Dendritic cell treated with granulocyte-macrophage colony-stimulating factor and Interleukin-4, amounts not matched to agents 40 ng/mL and 50 ng/mL, for 4 days (primary cell): ENCODE measurements around the gene ACER2.

Experiments used
- H3K27ac Mint-ChIP-seq: one replicate; pipeline ENCODE4 v1.8.0; 2022; ENCODE audit warnings: mild to moderate bottlenecking, mixed read lengths
- H3K27me3 Mint-ChIP-seq: one replicate; pipeline ENCODE4 v1.8.0; 2022; ENCODE audit warnings: mild to moderate bottlenecking, mixed read lengths
- H3K36me3 Mint-ChIP-seq: one replicate; pipeline ENCODE4 v1.8.0; 2022; ENCODE audit warnings: low read depth, mixed read lengths
- H3K4me1 Mint-ChIP-seq: one replicate; pipeline ENCODE4 v1.8.0; 2022; ENCODE audit warnings: low read depth, mixed read lengths
- H3K4me3 Mint-ChIP-seq: one replicate; pipeline ENCODE4 v1.8.0; 2022; ENCODE audit warnings: mild to moderate bottlenecking, moderate library complexity, mixed read lengths
- H3K9me3 Mint-ChIP-seq: one replicate; pipeline ENCODE4 v1.8.0; 2022; ENCODE audit warnings: mixed read lengths
- intact Hi-C: fragments of 100-400 bp; cut with micrococcal nuclease; formaldehyde crosslinking; loops from one replicate; pipeline ENCODE4 v1.15.0; 2022

Gene ACER2

GRCh38 chr9:19470981-19471650 is 62.3 kb downstream of the ACER2 start:
- H3K27me3 Mint-ChIP-seq: peaks cover 6% of the 10 kb centered on the region

GRCh38 chr9:19471737-19472648 is 63.2 kb downstream of the ACER2 start:
- Mint-ChIP-seq H3K9me3 (no peaks in the 10 kb centered on the region), H3K36me3 (no peaks in the 10 kb centered on the region), H3K27me3 (peaks cover 6% of the 10 kb centered on the region), H3K27ac (no peak overlapping the region), H3K4me3 (peak overlapping the region; percentile 52), H3K4me1 (peaks cover 6% of the 10 kb centered on the region)
- intact Hi-C loops: no loop called here

More at GRCh38 chr9:19470981-19471650, 62.3 kb downstream of the ACER2 start:
- no peaks in the 10 kb centered on the region for H3K36me3 Mint-ChIP-seq
- H3K9me3 Mint-ChIP-seq: no peaks in the 10 kb centered on the region
- peaks cover 6% of the 10 kb centered on the region for H3K4me1 Mint-ChIP-seq
- no peak overlapping the region for H3K4me3 Mint-ChIP-seq
- intact Hi-C loops: no loop called here
- H3K27ac Mint-ChIP-seq: no peak overlapping the region

- Mint-ChIP-seq H3K9me3 (no peaks in the 10 kb centered on the region), H3K27me3 (peaks cover 6% of the 10 kb centered on the region), H3K27ac (no peak overlapping the region), H3K4me1 (peaks cover 6% of the 10 kb centered on the region), H3K36me3 (no peaks in the 10 kb centered on the region), H3K4me3 (no peak overlapping the region)
- intact Hi-C loops: no loop called here
These were observed 64.8 kb downstream of the ACER2 start for GRCh38 chr9:19473605-19474004.

- intact Hi-C loops: loop anchor here (10.0 kb wide), 1 partner anchor 435 kb away; no protein-coding TSS in a partner anchor
- H3K4me3 Mint-ChIP-seq: no peak overlapping the region
- H3K9me3 Mint-ChIP-seq: no peaks in the 10 kb centered on the region
- H3K27ac Mint-ChIP-seq: no peak overlapping the region
- no peaks in the 10 kb centered on the region for H3K4me1 Mint-ChIP-seq
- peaks cover 2% of the 10 kb centered on the region for H3K27me3 Mint-ChIP-seq
- no peaks in the 10 kb centered on the region for H3K36me3 Mint-ChIP-seq
These were observed 71.1 kb downstream of the ACER2 start for GRCh38 chr9:19479874-19480273.

GRCh38 chr9:19480345-19480744 is 71.5 kb downstream of the ACER2 start:
- Mint-ChIP-seq H3K36me3 (no peaks in the 10 kb centered on the region), H3K4me3 (no peak overlapping the region), H3K9me3 (no peaks in the 10 kb centered on the region), H3K4me1 (no peaks in the 10 kb centered on the region), H3K27ac (no peak overlapping the region), H3K27me3 (peaks cover 2% of the 10 kb centered on the region)
- intact Hi-C loops: loop anchor here (10.0 kb wide), 1 partner anchor 434 kb away; no protein-coding TSS in a partner anchor

GRCh38 chr9:19481121-19481870 is 72.5 kb downstream of the ACER2 start:
- Mint-ChIP-seq H3K27ac (no peak overlapping the region), H3K4me1 (no peaks in the 10 kb centered on the region), H3K27me3 (peaks cover 2% of the 10 kb centered on the region), H3K36me3 (no peaks in the 10 kb centered on the region), H3K4me3 (no peak overlapping the region), H3K9me3 (no peaks in the 10 kb centered on the region)
- intact Hi-C loops: loop anchor here (10.0 kb wide), 1 partner anchor 434 kb away; no protein-coding TSS in a partner anchor

DNA sequence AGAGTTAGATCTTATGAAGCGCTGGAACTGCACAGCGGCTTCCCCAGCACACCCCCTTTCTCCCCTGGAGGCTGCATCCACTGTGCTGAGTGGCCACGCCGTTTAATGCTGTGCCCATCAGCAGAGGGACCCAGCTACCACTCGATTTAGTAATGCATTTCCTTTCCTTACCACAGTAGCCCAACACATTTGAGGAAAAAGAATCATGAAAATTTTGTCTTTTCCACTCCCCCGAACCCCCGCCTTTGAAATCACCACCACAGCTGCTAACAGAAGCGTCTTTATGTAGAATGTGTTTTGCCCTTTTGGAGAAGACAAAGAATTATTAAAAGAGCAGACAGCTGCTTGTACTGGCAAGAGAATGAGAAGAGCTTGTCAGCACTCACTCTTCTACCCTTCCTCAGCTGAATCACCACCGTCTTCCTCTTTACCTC is 73.2 kb downstream of the ACER2 start:
- H3K4me1 Mint-ChIP-seq: no peaks in the 10 kb centered on the region
- H3K27me3 Mint-ChIP-seq: peaks cover 2% of the 10 kb centered on the region
- H3K27ac Mint-ChIP-seq: no peak overlapping the region
- intact Hi-C loops: loop anchor here (10.0 kb wide), 1 partner anchor 433 kb away; no protein-coding TSS in a partner anchor
- no peaks in the 10 kb centered on the region for H3K9me3 Mint-ChIP-seq
- H3K36me3 Mint-ChIP-seq: no peaks in the 10 kb centered on the region
- H3K4me3 Mint-ChIP-seq: no peak overlapping the region

DNA sequence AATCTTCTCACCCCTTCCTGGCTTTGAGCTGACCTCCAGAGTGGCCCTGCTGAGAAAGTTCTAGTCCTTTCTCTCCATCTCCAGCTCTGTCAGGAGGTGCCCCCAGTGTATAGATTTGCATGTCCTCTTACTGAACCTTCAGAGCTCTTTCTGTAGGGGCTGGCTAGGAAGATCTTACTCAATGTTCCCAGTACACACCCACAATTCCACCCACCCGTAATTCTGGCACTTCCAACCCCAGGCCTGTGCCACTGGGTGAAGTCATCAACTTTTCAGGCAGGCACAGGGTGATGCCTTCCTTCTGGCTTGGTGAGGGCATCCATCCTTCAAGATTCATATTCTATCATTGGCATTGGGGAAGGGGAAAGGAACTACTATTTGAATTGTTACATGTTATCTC is 75.9 kb downstream of the ACER2 start:
- no peak overlapping the region for H3K4me3 Mint-ChIP-seq
- H3K4me1 Mint-ChIP-seq: no peaks in the 10 kb centered on the region
- peaks cover 2% of the 10 kb centered on the region for H3K27me3 Mint-ChIP-seq
- no peaks in the 10 kb centered on the region for H3K9me3 Mint-ChIP-seq
- no peak overlapping the region for H3K27ac Mint-ChIP-seq
- H3K36me3 Mint-ChIP-seq: no peaks in the 10 kb centered on the region
- intact Hi-C loops: loop anchor here (10.0 kb wide), 1 partner anchor 430 kb away; no protein-coding TSS in a partner anchor

DNA sequence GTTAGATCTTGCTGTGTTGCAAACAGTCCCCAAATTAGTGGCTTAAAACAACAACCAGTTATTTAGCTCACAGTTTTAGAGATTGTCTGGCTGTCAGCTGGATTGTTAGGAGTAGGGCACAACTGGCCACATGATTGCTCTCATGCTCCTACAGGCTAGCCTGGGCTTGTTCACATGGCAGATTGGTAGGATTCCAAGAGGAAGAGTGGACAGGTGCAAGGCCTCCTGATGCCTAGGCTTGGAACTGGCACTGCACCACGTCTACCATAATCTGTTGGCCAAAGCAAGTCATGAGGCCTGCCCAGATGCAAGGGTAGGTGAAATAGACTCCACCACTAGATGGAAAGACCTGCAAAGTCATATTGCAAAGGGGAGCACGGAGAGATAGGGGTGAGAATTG is 76.4 kb downstream of the ACER2 start:
- H3K36me3 Mint-ChIP-seq: no peaks in the 10 kb centered on the region
- H3K27ac Mint-ChIP-seq: no peak overlapping the region
- intact Hi-C loops: loop anchor here (10.0 kb wide), 1 partner anchor 430 kb away; no protein-coding TSS in a partner anchor
- no peaks in the 10 kb centered on the region for H3K9me3 Mint-ChIP-seq
- no peaks in the 10 kb centered on the region for H3K4me1 Mint-ChIP-seq
- H3K27me3 Mint-ChIP-seq: peaks cover under 1% of the 10 kb centered on the region
- H3K4me3 Mint-ChIP-seq: no peak overlapping the region

- Mint-ChIP-seq H3K27me3 (no peaks in the 10 kb centered on the region), H3K9me3 (no peaks in the 10 kb centered on the region), H3K36me3 (no peaks in the 10 kb centered on the region), H3K4me1 (no peaks in the 10 kb centered on the region), H3K27ac (no peak overlapping the region), H3K4me3 (no peak overlapping the region)
- intact Hi-C loops: loop anchor here (10.0 kb wide), 1 partner anchor 428 kb away; no protein-coding TSS in a partner anchor
These were observed 78.0 kb downstream of the ACER2 start for GRCh38 chr9:19486803-19487202.

DNA sequence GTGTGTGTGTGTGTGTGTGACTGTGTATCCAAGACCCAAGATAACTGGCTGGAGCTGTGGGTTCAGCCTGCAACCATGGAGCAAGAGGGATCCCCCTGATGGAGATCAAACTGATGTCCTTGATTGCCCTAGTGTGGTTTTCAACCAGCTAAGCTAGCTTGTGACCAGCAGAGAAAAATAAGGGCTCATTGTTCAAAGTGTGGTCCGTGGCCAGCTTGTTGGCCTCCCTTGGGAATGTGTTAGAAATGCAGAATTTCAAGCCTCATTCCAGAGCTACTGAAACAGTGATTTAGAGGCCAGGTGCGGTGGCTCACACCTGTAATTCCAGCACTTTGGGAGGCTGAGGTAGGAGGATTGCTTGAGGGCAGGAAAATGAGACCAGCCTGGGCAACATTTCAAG is 79.9 kb downstream of the ACER2 start:
- Mint-ChIP-seq H3K9me3 (no peaks in the 10 kb centered on the region), H3K36me3 (no peaks in the 10 kb centered on the region), H3K27me3 (peaks cover 5% of the 10 kb centered on the region), H3K27ac (no peak overlapping the region), H3K4me1 (peaks cover 10% of the 10 kb centered on the region), H3K4me3 (no peak overlapping the region)
- intact Hi-C loops: loop anchor here (10.0 kb wide), 1 partner anchor 426 kb away; no protein-coding TSS in a partner anchor

DNA sequence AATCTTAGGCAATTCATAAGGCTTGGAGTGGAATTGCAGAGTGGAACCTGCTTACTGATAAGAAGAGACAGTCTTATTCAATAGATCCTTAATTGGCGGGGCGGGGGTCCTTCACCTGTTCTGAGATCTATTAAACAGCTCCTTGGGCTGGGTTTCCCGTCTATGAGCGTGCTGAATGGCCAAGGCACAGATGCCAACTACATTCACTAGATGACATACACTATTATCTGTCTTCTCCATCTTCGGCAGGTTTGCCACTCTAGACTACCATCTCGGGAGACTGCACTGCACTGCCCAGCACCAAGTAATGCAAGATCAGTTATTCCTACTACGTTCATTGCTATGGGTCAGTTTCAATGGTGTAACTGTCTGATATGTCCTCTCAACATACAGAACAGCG is 81.5 kb downstream of the ACER2 start:
- Mint-ChIP-seq H3K27ac (no peak overlapping the region), H3K4me3 (no peak overlapping the region), H3K27me3 (peaks cover 7% of the 10 kb centered on the region), H3K4me1 (peaks cover 14% of the 10 kb centered on the region), H3K9me3 (no peaks in the 10 kb centered on the region), H3K36me3 (no peaks in the 10 kb centered on the region)
- intact Hi-C loops: loop anchor here (10.0 kb wide), 1 partner anchor 155 kb away; no protein-coding TSS in a partner anchor

DNA sequence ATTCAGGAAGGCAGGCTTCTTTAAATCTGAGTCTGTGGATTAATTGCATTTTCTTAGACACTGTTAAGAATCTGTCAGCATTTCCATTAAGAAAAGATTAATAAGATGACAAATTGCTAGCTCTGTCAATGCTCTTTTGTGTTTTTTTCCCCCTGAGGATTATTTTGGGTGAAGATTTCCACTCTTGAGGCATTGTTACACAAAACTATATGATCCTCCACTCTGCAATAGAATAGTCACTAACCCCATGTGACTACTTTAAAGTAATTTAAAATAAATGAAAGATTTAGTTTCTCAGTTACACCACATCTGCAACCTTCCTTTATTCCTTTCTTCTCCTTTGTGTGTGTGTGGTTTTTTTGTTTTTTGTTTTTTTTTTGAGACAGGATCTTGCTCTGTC is 82.0 kb downstream of the ACER2 start:
- H3K4me3 Mint-ChIP-seq: no peak overlapping the region
- H3K9me3 Mint-ChIP-seq: no peaks in the 10 kb centered on the region
- H3K36me3 Mint-ChIP-seq: no peaks in the 10 kb centered on the region
- H3K4me1 Mint-ChIP-seq: peaks cover 14% of the 10 kb centered on the region
- intact Hi-C loops: loop anchor here (10.0 kb wide), 1 partner anchor 154 kb away; no protein-coding TSS in a partner anchor
- peaks cover 7% of the 10 kb centered on the region for H3K27me3 Mint-ChIP-seq
- no peak overlapping the region for H3K27ac Mint-ChIP-seq
